Activated T-cell treated with anti-CD3 and anti-CD28 coated beads for 1 hour (primary cell): ENCODE results near the gene PSMG2.

ENCODE experiments used
- DNase-seq: peaks from one replicate; pipeline ENCODE4 v3.0.0-alpha.2; 2020; ENCODE audit warnings: low read depth

The PSMG2 gene

DNA sequence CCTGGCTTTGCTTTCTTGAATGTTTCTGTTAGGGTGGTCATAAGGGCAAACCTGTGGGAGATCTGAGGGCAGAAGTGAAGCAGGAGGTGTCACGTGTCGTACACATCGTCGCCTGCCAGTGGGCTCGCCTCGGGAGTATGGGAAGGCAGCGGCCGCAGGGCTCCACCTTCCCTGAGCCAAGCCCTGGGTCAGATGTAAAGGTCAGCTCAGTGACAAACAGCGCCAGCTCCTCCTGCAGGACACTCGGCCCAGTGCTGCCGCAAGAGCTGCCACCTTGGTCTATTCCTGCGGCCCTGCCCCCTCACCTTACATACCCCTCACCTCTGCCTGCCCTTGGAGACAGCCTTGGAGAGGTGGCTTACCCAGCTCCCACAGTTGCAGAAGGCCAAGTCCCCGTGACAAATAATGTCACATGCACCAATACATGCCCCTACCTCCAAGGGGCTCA, 64.2 kb downstream of the PSMG2 start:
- DNase-seq: no peak

DNA sequence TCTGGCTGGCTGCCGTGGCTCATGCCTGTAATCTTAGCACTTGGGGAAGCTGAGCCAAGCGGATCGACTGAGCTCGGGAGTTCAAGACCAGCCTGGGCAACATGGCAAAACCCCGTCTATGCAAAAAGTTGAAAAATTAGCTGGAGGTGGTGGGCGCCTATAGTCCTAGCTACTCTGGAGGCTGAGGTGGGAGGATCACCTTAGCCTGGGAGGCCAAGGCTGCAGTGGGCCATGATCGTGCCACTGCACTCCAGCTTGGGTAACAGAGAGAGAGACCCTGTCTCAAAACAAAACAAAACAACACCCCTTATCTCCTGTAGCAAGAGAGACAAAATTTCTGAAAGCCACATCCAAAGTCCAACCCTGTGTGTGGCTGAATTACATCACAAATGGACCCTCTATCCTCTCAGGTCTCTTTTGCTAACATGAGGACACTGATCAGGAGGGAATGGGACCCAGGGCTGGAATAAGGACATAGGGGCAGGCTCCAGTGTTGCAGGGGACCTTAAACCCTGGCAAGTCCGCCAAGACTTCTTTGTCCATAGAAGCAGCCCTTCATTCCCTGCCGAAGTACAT, 64.8 kb downstream of the PSMG2 start:
- DNase-seq: no peak

DNA sequence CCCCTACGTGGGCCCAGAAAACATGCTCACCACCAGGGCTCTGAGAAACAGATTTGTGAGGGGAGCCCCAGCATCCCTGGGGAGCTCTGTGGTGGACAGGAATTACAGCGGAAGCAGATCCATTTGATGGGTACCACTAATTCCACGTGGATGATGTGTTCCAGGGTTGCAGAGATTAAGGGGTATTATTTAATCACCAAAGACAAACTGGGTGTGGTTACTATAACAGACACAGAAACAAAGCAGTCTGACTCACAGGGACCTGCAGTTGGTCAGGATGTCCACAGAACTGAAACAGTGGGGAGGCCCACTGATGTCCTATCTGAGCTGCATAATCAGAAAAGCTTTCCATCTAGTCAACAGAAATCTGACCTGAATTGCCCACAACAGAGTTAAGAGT, 65.8 kb downstream of the PSMG2 start:
- DNase-seq: no peak

DNA sequence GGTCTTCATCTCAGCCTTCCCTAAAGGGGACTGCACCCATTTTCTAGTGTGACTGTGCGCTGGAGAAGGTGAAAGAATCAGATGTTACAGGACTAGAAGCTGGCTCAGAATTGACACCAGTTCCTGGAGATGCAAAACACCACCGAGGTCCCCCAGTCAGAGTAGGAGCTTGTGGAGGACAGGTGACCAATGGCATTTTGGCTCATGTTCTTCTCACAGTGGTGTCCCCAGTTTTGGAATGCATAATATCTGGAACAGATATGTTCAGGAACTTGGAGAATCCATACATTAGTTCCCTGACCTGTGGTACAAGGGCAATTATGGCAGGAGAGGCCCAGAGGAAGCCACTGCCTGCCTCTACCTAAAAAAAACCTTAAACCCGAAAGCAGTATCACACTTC, 66.3 kb downstream of the PSMG2 start:
- DNase-seq: no peak

DNA sequence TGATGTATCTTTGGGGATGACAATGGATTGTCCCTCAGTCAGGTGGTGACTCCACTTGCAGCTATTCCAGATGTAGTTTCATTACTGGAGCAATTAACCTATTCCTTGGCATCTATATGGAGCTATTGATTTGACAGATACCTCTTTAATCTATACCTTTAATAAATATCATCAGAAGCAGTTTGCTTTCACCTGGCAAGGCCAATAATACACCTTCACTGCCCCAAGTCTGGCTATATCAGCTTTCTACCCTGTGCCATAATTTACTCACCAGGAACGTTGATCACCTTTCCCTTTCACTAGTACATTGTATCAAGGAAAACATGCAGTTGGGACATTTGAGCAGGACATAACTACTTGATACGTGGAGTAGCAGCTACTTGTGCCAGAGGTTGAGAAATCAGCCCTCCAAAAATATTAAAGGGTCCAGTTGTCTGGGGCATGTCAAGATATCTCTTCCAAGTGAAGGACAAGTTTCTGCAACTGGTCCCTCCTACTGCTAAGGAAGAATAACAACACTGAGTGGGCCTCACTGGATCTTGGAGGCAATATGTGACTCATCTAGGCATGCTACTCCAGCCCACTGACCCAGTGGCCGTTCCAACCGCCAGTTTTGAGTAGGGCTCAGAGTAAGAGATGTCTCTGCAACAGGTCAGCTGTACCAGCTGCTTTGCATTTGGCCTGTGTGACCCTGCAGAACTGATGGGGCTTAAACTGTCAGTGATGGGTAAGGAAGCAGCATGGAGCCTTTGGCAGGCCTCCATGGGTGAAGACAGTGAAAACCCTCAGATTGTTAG, 67.0 kb downstream of the PSMG2 start:
- DNase-seq: no peak

DNA sequence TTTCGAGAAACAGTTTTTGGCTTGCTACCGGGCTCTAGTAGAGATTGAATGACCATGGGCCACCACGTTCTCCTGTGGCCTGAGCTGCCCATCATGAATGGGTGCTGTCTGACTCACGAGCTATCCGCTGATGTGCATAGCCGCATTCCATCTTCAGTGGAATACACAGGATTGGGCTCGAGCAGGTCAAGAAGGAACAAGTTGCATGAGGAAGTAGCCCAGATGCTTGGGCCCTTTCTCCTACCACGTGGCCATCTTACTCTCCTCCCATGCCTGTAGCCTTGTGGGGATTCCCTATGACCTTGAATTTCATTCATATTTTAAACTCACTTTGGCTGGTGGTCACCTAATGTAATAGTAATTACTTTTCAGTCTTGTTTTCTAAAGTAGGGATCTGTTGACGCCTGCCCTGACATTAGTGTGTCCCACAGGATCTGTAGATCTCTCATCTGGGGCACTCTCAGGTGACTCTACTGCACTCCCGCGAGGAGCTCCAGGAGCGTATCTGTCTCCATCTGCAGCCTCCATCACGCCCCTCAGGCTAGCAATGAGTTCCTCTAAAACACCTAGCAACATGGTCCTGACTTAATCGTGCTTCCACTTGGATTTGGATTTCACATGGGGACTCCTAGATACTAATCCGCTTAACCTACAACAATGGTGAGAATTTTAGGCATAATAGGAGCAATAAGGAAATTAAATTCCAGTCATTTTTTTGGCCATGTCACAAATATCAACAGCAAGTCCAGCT, 67.8 kb downstream of the PSMG2 start:
- DNase-seq: no peak

DNA sequence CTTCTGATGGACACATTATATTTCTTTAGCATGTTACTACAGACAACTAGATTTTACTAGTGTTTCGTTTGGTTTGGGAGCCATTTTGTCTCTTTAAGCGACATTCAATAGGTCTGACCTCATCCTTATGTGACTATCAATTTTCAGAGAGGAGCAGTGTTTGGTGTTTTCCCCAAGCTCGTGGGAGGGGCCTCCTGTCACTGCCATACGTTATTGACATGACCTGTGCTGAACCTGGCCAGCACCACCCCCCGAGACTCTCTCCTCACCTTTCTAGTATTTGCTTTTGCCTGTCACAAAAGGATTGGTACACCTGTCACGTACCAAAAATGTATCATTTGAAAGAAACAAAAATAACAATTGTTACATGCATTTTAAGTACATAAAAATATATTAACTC, 69.3 kb downstream of the PSMG2 start:
- DNase-seq: no peak

DNA sequence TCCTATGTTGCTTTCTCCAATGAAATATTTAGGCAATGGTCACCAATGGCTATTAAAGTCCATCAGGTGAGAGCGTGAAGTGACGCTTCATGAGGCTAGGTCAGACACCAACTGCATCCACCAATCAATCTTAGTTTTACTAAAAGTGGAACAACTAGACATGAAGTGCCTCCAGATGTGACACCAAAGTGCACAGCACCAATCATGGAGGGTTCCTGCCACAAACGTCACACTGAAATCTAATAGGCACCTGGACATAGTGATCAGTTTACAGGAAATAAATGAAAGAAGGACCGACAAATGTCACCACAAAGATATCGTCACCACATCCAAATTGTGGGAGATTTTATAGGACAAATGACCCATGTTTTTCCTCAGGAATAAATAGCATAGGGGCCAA, 70.5 kb downstream of the PSMG2 start:
- no peak for DNase-seq

DNA sequence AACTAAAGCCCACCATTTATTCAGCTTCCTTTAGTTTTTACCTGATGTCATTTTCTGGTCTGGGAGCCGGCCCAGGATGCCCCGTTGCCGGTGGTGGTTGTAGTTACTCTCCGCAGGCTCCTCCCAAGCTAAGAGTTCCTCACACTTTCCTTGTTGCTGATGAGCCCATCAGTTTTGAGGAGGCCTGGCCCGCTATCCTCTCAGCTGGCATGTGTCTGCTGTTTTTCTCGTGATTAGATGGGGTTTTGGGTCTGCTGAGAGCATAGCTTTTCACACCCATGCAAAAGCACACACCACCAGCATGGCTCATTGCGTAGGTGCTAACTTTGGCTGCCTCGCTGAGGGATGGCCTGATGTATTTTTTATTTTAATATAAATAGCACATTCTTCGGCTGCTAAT, 72.1 kb downstream of the PSMG2 start:
- DNase-seq: no peak
